HG03103 (cell line): ENCODE measurements around the gene TCF15.

Source experiments
- ATAC-seq: cut with Tn5 transposase; IDR thresholded peaks from one replicate; pipeline ENCODE4 v1.9.1; 2021; ENCODE audit warnings: low read depth; ENCODE audit not compliant: unreplicated experiment

The TCF15 gene, protein sequence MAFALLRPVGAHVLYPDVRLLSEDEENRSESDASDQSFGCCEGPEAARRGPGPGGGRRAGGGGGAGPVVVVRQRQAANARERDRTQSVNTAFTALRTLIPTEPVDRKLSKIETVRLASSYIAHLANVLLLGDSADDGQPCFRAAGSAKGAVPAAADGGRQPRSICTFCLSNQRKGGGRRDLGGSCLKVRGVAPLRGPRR

DNA sequence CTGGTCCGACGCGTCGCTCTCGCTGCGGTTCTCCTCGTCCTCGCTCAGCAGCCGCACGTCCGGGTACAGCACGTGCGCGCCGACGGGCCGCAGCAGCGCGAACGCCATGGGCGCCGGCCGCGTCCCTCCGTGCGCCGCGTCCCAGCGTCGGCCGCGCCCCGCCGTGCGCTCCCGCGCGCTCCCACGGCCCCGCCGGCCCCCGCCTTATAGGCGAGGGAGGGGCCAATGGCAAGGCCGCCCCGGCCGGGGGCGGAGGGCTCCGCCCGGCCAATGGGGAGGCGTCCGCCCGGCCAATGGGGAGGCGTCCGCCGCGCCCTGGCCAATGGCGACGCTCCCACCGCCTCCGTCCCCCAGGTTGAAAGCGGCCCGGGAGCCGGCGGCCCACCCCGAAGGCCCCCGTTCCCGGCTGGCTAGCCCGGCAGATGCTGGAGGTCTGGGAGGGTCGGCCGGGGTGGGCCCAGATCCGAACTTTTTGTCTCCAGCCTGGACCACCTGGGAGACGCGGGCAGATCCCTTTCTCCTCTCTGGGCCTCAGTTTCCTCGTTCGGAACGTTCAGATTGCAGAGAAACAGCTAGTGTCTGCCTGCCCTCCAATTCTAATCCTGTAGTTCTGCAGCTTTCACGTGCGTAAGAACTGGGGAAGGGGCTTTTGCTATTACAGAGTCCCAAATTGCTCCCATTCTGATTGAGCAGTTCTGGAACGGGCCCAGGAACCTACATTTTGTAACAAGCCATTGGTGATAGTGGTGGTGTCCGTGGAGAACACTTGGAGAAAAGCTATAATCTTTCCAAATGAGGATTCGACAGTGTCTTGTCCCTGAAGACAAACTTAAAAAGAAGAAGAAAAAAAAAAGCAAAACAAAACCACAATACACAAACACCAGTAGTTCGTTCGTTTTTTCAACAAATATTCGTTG, at the start of gene TCF15:
TSS of gene TCF15 (minus strand) at position 180 of the 917 bp plus-strand sequence. CDS start at position 108, 72 bp downstream.
- peak; percentile 64 for ATAC-seq

DNA sequence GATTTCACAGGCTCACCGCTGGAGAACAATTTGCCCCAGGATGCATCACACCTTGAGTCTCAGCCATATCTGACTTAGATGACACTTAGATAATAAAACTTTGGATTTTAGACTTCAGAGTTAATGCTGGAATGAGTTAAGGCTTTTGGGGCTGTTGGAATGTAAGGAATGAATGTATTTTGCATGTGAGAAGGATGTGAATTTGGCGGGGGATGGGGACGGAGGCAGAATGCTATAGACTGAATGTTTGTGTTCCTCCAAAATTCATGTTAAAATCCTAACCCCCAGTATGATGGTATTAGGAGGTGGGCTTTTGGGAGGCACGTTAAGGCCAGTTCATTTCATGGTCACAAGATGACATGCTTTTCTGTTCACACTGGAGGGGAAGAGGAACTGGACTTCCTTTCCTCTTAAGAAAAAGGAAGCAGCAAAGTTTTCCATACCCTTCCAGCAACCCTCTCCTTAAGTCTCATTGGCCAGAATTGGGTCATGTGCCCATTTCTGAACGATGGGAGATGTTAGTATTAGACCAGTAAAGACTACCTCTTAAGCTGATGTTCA, 48.7 kb upstream of the TCF15 start:
- ATAC-seq: no peak

DNA sequence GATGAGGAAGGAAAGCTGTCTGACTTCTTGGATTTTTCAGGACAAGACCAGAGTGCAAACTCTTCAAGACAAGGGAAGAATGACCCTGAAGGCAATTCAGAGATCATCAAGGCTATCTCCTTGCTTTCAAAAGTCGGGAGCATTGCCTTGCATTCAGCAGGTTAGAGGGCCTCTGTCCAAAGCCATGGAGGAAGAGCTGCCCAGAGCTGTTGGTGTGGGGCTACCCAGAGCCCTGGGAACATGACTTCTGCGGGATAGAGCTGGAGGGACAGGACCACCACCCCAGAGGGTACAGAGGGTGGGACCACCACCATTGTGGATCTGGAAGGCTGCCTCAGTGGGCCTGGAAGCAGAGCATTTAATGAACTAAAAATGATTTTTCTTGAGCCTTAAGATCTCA, 48.1 kb upstream of the TCF15 start:
- ATAC-seq: no peak

DNA sequence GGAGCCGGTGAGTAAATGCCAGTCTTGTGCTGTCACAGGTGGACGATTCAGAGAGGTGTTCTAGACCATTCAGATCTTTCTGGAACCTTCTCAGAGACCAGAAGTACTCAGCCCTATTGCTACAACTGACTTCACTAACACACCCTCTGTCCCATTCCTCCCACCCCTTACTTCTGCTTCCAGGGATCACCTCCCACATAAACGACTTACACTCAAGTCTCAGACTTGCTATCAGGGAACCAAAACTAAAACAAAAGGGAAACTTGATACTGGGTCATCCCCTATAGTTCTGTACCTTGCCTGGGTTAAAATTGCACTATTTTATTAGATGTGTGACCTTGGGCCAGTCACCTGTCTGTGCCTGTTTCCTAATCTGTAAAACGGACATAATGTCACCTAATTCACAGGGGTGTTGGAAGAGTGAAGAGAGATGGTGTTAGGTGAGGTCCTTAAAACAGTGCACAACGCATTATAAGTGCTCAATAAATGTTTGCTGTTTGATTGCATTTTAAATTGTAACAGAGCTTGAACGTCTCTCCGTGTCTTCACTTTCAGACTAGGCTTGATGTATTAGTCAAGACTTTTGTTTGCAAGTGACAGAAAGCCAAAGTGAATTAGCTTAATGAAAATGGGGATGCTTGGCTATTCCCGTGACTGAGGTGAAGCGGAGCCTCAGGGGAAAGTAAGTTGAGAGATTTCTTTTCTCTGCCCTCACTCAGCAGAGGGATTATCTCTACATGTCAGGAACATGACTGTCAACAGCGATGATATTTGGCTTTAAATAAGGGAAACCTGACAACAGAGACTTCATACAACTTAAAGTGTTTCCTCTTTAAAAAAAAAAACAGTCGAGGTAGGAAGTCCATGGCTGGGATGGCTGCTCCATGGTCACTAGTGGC, 45.9 kb upstream of the TCF15 start:
- ATAC-seq: no peak

DNA sequence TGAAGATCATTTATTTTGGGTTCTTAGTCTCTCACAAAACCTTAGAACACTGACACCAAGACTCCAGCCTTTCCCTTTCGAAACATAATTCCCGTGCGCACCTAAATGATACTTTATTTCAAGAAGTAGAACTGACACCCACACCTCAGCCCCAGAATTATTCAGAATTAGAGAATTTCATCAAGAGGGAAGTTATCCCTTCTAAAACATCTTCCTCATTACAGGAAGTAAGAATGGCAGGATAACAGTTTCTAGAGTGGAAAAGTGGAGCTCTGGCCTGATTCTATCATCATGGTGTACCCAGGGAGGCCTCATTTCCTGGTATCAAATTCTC, 44.3 kb upstream of the TCF15 start:
- no peak for ATAC-seq

DNA sequence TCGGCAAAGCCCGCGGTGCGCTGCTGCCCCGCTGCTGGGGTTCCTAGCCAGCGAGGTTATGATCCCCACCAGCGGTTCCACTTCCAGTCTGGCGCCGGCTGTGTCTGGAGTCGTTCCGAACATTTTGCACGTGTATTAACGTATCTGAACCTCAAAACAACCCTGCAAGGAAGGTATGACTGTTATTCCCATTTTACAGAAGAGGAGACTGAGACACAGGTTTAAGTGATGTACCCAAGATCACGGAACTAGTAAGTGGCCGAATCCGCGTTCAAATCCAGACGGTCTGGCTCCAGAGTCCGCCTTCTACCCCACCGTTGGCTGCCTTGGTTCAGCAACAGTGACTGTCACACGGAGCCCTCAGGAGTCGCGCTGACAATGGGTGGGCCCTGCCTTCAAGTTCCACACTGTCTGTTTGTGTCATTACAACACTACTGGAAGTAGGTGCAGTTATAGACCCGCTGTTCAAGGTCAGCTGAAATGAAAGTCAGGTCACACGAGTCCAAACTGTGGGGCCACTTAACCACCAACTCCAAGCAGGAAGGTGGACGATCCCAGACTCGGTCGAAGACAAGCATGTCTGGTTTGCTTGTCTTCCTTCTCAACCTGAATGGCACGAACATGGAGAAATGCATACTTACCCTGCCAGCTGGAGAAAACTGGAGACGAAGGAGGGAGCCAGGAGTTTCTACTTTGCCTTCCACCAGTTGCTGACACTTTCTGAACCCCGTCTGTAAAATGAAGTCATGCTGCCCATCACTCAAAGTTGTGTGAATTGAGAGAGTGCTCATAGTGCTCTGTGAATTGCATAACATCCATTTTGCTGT, 43.7 kb upstream of the TCF15 start:
- no peak for ATAC-seq

DNA sequence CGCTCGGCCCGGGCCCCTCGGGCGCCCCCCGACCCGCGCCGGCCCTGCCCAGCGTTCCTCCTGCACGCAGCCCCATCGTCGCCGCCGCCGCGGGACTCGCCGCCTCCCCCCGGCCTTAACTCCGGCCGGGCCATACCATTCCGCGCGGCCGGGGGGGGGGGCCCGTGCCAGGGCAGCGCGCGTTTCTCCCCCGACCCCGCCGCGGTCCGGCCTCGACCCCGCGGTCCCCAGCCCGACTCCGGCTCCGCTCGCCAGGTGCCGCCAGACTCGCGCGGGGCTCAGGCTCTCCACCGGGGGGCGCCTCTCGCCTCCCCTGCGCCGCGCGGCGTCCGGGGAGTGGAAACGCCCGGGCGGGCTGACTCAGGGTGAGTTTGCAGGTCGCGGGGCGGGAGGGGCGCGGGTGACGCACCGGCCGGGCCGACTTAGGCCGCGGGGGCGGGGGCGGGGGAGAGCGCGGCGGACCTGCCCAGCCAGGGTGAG, 43.0 kb upstream of the TCF15 start, which contains the start of gene SRXN1:
TSS of gene SRXN1 (minus strand) at position 91 of the 480 bp plus-strand sequence. CDS start at position 76, 15 bp downstream.
- ATAC-seq: peak; percentile 94

DNA sequence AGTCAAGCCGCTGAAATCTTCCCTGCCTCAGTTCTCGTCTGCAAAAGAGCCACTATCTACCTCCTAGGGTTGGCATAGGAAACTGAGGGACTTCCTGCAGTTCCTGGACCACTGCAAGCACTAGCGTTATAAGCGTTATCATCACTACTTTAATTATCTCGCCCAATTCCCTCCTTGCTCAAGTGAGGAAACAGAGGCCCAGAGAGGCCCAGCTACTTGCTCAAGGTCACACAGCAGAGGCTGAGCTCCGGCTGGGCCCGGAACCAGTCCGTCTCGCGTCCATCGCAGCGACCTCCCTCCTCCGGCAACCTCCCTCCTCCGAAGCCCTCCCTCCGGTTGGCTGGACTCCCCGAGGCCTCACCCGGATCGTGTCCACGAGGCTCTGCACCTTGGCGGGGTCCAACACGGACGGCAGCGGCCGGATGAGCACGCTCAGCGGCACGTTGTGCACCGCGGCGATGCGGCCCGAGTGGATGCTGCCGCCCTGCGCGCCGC, 42.6 kb upstream of the TCF15 start:
- ATAC-seq: no peak

DNA sequence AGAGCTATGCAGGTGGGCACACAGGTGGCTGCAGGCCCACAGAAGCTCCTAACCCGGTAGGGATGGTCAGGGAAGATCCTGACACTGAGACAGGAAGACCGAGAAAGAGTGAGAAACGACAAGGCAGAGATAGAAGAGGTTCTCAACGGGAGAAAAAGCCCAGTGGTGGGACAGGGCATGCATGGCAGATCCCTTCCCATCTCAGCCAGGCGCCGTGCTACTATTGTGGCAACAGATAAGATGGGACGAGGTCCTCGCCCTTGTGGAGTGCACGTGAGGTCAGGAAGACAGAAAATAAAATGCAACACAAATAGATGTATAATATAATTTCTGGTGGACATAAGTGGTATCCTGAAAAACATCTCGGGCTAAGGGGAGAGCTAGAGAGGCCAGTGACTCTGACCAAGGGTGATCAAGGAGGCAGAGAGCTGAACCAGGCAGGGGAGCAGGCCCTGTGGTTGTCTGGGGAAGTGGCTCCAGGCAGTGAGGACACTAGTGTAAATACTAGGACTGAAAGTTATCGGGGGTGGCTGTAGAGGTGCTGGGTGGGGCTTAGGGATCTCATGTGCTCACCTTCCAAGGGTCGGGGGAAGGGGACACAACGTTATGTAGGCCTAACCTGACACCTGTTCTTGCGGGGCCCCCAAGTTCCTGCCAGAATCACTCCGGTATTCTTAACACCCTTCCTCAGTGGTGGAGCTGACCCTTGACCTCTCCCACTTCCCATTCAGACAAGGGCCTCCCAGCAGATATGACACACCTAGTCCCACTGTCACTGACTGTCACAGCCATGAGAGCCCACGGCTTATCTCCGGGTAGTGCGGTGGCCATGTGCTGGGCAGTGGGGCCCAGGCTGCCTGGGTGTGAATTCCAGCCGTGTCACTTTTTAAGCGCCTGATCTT, 41.9 kb upstream of the TCF15 start:
- no peak for ATAC-seq

DNA sequence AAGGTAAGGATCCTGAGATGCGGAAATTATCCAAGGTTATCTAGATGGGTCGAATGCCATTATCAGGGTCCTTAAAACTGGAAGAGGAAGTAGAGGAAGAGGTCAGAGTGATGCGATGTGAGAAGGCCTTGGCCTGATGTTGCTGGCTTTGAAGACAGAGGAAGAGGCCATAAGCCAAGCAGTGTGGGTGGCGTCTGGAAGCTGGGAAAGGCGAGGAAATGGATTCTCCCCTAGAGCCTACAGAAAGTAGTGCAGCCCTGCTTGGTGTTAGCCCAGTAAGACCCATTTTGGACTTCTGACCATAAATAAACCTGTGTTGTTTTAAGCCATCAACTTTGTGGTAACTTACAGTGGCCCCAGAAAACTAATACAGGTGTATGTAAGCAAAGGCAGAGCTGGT, 40.8 kb upstream of the TCF15 start:
- ATAC-seq: no peak

DNA sequence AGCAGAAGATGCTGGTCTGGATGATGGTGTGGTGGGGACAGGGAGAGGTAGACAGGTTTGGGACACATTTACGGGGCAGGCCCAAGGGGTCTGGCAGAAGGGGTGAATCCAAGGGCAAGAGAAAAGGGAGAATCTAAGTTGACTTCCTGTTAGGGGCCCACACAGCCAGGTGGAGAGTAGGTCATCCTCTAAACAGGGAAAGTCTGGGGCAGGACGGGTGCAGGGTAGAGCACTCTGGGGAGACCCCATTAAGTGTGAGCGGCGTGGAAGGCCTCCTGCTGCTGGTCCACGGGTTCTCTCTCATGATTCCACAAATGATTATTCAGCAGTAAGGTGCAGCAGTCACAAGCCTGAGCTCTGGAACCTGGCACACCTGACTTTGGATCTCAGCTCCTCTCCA, 40.2 kb upstream of the TCF15 start:
- ATAC-seq: no peak

DNA sequence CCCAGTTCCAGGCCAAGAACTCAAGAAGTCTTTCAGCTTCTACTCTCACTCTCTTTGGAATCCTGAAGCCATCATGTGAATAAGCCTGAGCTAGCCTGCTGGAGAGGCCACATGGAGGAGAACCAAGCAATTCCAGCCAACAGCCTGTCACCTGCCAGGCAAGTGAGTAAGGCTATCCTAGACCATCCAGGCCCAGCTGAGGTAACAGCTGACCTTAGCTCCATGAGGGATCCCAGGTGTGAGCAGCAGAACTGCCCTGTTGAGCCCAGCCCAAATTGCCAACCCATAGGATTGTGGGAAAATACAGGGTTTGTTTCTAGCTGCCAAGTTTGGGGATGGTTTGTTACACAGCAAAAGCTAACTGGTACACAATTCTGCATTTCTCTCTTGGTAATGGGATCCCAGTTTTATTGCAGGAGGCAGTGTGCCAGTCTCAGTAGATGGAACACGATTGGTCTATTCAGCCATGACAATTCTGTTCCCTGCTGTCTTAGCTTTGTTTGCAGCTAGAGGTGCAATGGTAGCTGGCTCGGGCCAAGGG, 37.4 kb upstream of the TCF15 start:
- ATAC-seq: no peak

DNA sequence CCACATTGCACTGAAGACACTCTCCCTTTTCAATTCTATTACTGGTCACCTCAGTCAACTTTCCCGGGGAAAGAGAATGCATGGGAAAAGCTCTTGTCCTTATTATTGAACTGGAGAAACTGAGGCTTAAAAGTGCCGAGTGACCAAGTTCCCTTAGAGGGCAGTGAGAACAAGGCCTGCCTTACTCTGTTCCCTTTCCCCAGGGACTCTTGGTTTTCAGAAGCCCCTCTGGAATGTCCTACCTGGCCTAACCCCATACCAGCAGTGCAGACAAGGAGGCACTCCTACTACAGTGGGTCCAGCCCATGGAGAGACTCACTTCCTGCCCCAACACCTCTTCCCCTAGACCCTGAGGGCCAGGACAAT, 36.7 kb upstream of the TCF15 start:
- no peak for ATAC-seq

DNA sequence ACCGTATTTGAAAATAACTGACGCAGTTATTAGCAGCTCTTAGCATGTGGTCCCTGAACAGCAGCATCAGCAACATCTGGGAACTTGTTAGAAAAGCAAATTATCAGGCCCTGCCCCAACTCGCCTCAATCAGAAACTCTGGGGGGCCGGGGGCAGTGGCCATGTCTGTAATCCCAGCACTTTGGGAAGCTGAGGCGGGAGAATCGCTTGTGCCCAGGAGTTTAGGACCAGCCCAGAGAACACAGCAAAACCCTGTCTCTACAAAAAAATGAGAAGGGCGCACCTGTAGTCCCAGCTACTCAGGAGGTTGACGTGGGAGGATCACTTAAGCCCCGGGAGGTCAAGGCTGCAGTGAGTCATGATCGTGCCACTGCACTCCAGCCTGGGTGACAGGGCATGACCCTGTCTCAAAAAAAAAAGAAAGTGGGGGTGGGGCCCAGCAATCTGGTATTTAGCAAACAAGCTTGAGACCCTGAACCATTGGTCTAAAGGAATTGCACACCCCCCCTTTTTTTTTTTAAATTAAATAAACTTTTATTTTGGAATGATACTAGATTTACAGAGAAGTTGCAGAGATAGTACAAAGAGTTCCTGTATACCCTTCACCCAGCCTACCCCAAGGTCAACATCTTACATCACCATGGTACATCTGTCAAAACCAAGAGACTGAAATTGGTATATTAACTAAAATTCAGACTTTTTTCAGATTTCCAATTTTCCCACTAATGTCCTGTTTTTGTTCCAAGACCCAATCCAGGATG, 36.2 kb upstream of the TCF15 start:
- ATAC-seq: no peak

DNA sequence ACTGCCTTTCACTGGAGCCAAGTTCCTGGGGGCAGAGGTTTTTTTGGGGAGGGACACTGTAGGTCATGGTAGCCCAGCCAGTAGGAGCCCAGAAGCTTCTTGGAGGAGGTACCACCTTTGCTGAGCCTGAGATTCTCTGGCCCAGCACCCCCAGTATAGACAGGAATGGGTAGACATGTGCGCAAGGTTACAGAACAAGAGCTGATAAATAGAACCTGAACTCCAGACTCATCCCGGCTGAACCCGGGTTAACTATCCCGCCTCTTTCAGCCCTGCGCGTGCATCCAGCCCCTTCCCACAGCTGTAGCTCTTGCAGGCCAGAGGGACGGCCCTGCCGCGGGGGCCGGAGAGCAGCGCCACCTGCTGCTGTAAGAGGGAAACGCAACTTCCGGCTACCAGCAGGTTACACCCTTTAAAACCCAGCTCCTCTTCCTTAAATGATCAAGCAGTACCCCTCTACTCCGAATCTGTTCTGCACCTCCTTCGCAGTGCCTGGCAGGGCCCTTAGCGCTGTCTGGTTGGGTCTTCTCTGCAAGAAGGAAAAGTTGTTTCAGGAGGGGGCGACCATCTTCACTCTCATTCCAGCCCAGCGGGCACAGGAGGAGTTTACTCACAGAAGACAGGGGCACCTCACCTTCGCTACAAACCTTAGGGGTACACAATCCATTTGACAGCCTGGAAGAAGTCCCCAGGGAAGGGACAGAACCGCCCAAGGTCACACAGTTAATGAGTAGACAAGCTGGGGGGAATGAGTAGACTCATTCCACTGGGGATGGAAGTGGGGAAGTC, 35.4 kb upstream of the TCF15 start:
- ATAC-seq: peak; percentile 78

DNA sequence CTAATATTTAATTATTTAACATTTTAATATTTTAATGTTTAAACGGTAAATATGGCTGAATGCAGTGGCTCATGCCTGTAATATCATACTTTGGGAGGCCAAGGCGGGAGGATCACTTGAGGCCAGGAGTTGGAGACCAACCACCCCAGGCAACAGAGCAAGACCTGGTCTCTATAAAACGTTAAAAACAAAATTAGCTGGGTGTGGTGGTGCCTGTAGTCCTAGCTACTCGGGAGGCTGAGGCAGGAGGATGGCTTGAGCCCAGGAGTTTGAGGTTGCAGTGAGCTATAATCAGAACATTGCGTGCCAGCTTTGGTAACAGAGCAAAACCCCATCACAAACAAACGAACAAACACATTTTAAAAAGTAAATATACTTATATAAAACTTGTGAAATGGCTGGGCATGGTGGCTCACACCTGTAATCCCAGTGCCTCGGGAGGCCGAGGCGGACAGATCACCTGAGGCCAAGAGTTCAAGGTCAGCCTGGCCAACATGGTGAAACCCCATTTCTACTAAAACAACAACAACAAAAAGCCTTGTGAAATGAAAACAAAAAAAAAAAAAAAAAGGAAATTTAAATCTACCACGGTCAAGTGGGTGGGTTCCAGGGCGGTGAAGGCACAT, 34.7 kb upstream of the TCF15 start:
- no peak for ATAC-seq
